Activated CD4-positive, alpha-beta T cell treated with anti-CD3 and anti-CD28 coated beads, Interleukin-2, amount 10 ng/mL, durations not matched to agents 24 days and 14 days (primary cell): Measurements from ENCODE around the gene VPS45. TPM values are rescaled to one million over a fixed set of nuclear protein-coding genes. Genes with fewer than 3 reads are reported as not detected.

Source experiments
- DNase-seq: peaks from one replicate; pipeline ENCODE4 v3.0.0; 2022
- H3K27ac Mint-ChIP-seq: one replicate; pipeline ENCODE4 v1.8.0; 2022; ENCODE audit warnings: mild to moderate bottlenecking, mixed read lengths
- H3K27me3 Mint-ChIP-seq: one replicate; pipeline ENCODE4 v1.8.0; 2022; ENCODE audit warnings: mixed read lengths
- H3K36me3 Mint-ChIP-seq: one replicate; pipeline ENCODE4 v1.8.0; 2022; ENCODE audit warnings: low read depth, mild to moderate bottlenecking, mixed read lengths
- H3K4me1 Mint-ChIP-seq: one replicate; pipeline ENCODE4 v1.8.0; 2021; ENCODE audit warnings: mixed read lengths
- H3K4me3 Mint-ChIP-seq: one replicate; pipeline ENCODE4 v1.8.0; 2022; ENCODE audit warnings: mild to moderate bottlenecking, moderate library complexity, mixed read lengths
- H3K9me3 Mint-ChIP-seq: one replicate; pipeline ENCODE4 v1.8.0; 2021; ENCODE audit warnings: mixed read lengths
- intact Hi-C: fragments of 100-400 bp; cut with micrococcal nuclease; formaldehyde crosslinking; loops from one replicate; pipeline ENCODE4 v1.15.1; 2023
- total RNA-seq: library from RNA; stranded (reverse); gene quantifications from 2 replicates; pipeline ENCODE4 v1.2.3, GENCODE V29; 2022

VPS45 gene
- total RNA-seq, 1 donor from 2014 or later, result 21.0 TPM

DNA sequence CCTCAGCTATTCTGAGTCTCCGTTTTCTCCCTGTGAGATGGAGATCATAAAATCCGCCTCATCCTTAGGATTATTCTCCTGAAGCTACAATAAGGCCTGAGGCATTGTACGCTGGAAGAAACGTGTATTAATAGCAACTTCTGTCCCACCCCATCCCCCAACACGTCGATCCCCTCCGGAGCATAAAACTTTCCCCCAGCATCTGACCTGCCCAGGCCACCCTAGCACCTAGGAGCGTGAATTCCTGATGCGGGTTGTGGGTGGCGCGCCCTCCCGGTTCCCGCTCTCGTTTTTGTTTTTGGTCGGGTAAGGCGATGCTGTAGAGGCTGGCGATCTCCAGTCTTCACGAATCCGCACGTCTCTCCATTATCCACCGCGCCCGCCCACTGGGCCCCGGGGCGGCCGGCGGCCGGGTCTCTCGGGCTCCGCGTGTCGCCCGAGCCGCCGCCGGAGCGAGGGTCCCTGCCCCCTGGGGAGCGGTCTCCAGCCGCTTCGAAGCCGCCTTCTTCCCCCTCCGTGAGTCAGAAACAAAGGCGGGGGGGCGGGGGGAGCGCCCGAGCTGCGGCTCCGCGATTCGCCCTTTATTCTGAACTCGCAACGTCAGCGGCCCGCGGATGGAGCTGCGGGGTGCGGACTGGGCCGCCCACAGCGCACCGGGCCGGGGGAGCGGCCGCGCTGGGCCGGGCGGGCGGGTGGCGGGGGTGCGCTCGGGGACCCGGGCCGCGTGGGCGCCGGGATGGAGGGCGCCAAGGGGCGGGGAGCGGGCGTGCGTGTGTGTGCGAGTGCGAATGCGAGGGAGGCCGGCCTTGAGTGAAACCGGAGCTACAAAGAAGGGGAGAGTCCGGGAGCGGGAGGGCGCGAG, 81.9 kb downstream of the VPS45 start, which contains the start of gene PLEKHO1:
PLEKHO1 (plus strand) TSS at position 646 of the 862 bp plus-strand sequence. CDS start 342 bp downstream, outside the sequence.
- DNase-seq, result peak; percentile 92
- Mint-ChIP-seq H3K36me3 (peaks cover 29% of the 10 kb centered on the region), H3K27me3 (peaks cover 24% of the 10 kb centered on the region), H3K4me3 (peak within 1 kb of the TSS; percentile 91), H3K4me1 (peaks cover 55% of the 10 kb centered on the region), H3K27ac (peak within 1 kb of the TSS; percentile 87), H3K9me3 (no peaks in the 10 kb centered on the region)
- intact Hi-C loops, result loop anchor here (2.0 kb wide), 2 partner anchors 39 to 83 kb away; partner anchors contain the start of gene VPS45

DNA sequence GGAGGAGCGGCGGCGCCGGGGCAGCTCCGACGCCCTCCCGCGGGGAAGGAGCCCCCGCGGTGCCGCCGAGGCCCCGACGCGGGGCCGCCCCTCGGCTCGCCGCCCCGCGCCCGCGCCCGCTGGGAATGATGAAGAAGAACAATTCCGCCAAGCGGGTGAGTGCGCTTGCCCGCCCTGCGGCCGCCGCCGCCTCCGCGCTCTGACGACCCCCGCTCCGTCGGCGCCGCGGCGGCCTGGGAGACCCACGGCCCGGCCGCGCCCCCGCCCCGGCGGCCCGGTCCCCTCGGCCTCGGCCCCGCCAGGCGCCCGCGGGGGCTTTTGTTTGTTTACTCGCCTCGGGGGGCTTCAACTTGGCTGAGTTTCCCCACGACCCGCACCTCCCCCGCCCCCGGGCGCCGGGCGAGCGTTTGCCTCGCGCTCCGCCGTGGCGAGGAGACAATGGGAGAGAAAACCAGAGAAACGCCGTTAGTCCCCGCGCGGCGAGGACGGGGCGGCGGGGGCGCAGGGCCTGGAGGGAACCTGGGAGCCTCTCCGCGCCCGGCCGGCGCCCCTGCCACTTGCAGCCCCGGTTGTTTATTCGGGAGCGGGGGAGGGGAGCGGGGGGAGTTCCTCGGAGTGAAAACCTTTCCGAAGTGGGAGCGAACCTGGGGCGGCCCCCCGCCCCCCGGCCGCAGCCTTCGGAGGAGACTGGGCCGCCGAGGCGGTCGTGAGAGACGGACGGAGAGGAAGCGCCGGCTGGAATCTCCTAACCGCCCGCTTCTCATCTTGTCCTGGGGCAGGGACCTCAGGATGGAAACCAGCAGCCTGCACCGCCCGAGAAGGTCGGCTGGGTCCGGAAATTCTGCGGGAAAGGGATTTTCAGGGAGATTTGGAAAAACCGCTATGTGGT, 82.8 kb downstream of the VPS45 start:
- peak; percentile 74 for DNase-seq
- H3K4me1 Mint-ChIP-seq, result peaks cover 49% of the 10 kb centered on the region

DNA sequence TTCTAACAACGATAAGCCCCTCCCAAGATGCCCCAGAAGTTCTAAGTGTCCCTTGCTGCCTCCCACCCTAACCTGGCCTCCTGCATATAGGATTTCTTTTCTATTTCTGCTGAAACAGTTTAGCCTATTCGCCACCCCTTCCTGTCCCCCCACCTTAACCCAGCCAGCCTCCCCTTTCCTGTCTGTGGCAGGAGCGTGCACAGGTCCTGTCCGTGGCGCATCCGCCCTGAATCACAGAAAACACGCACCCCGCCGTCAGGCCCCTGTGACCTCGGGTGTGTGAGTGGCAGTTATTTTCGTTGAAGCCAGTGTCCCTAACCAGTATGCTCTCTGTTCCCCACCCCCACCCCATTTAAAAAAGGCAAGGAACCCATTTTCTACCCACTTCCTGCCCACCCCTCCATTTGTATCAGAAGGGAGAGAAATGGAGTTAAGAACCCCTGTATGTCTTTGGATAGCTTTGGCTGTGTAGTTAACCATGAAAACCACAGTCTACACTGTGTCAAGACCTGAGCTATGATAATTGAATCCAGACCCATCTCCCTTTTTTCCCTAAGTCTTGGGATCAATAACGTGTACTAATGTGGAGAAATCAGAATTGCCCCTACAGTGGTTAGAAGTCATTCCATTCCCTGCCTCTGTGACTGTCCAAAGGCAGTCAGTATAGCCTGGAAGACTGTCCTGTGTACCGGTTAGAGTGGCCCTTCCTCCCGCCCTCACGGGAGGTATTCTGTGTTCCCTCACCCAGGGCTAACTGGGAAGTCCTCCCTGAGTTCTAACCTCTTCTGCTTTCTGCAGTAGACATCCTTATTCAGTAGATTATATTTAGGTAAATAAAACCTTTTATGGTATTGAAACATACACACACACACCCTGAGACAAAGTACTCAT, 84.0 kb downstream of the VPS45 start:
- H3K4me1 Mint-ChIP-seq, result peaks cover 51% of the 10 kb centered on the region
- intact Hi-C loops, result no loop called here
- peak overlapping the region; percentile 91 for H3K4me3 Mint-ChIP-seq
- H3K27ac Mint-ChIP-seq, result peak overlapping the region; percentile 87
- H3K36me3 Mint-ChIP-seq, result peaks cover 42% of the 10 kb centered on the region
- H3K27me3 Mint-ChIP-seq, result peaks cover 21% of the 10 kb centered on the region
- H3K9me3 Mint-ChIP-seq, result no peaks in the 10 kb centered on the region
- peak; percentile 88 for DNase-seq

More for the DNA sequence above, 82.8 kb downstream of the VPS45 start:
- H3K27ac Mint-ChIP-seq, result peak overlapping the region; percentile 87
- peaks cover 24% of the 10 kb centered on the region for H3K27me3 Mint-ChIP-seq
- intact Hi-C loops, result no loop called here
- H3K36me3 Mint-ChIP-seq, result peaks cover 37% of the 10 kb centered on the region
- no peaks in the 10 kb centered on the region for H3K9me3 Mint-ChIP-seq
- peak overlapping the region; percentile 91 for H3K4me3 Mint-ChIP-seq

DNA sequence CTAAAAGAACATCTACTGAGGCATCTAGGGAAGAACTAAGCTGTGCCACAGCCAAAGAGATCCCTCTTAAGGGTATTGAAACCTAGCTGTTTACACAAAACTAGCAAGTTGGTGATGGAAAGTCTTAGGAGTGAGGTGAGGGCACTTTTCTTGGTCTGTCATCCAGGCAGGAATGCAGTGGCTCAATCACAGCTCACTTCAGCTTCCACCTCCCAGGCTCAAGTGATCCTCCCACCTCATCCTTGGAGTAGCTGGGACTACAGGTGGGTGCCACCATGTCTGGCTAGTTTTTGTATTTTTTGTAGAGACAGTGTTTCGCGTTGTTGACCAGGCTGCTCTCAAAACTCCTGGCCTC, 84.6 kb downstream of the VPS45 start:
- Mint-ChIP-seq H3K4me1 (peaks cover 46% of the 10 kb centered on the region), H3K4me3 (peak overlapping the region; percentile 91), H3K36me3 (peaks cover 48% of the 10 kb centered on the region), H3K27ac (peak overlapping the region; percentile 87), H3K9me3 (no peaks in the 10 kb centered on the region), H3K27me3 (peaks cover 15% of the 10 kb centered on the region)
- intact Hi-C loops, result no loop called here
- DNase-seq, result no peak

DNA sequence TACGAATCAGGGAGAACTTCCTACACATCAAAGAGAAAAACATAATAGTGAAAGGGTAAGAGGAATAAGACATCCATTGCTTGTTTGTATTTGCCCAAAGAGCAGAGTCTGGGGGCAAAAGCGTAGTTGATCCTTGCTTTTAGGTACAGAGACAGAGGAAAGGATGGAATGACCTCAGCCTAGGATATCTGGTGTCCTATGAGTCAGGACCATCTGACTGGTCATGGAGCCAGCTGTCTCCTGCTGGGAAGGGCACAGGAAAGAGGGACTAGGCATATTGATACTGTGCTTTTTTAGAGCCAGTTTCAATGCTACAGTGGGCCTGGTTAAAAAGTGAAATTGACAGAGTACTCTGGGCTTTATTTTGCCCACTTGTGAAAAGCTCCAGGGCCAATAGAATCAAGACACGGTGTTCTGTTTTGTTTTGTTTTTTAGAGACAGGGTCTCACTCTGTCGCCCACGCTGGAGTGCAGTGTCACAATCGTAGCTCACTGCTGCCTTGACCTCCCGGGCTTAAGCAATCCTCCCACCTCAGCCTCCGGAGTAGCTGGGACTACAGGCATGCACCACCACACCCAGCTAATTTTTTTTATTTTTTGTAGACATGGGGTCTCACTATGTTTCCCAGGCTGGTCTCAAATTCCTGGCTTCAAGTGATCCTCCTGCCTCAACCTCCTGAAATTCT, 85.3 kb downstream of the VPS45 start:
- Mint-ChIP-seq H3K27me3 (peaks cover 9% of the 10 kb centered on the region), H3K4me1 (peaks cover 47% of the 10 kb centered on the region), H3K4me3 (peak overlapping the region; percentile 48), H3K27ac (no peak overlapping the region), H3K36me3 (peaks cover 54% of the 10 kb centered on the region), H3K9me3 (no peaks in the 10 kb centered on the region)
- DNase-seq, result no peak
- intact Hi-C loops, result no loop called here

DNA sequence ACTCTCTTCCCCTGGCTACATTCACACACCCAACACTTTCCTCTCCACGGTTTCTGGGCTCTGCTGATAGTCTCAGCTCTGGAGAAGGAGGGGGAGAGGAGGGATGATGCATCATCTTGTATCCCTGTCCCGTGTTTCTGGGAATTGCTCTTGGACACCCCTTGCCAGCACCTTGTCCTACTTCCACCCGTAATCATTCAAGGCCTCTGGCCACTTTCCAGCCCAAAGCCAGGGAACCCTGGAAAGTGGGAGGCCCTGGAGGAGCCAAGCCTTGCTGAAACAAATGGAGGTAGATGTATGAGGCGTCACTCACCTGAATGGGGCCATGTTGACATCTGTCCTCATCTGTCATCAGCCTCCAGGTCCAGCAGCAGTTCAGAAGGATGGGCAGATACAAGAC, 86.6 kb downstream of the VPS45 start:
- intact Hi-C loops, result no loop called here
- Mint-ChIP-seq H3K27ac (no peak overlapping the region), H3K36me3 (peaks cover 63% of the 10 kb centered on the region)

DNA sequence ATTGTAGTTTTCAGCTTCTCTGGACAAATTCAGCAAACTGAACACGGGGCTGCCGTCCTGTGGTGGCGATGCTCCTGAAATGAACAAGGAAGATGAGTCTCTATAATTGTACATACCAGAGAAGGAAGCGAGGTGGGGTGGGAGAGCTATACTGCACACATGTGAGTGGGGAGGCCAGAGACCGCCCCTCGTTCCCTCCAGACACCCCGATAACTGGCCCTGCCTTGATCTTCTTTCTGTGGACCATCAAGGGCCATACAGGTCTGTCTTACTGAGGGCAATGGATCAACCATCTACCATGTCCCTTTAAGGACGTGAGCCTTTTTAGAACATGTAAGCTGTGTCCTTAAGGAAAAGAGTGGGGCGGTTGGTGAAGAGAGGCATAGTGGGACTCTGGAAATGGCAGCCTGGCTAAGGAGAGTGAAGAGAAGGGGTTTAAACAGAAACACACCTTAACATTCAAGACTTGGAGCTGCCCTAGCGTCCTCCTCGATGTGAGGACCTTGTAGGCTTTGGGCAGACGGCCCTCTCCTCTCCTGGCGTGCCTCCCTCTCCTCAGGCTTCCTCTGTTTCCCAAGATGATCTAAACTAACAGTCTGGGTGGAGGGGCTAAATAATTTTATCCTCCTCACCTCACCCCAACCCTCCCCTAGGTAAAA, 88.0 kb downstream of the VPS45 start:
- Mint-ChIP-seq H3K36me3 (peaks cover 67% of the 10 kb centered on the region), H3K9me3 (no peaks in the 10 kb centered on the region), H3K4me3 (no peak overlapping the region), H3K27me3 (no peaks in the 10 kb centered on the region), H3K27ac (no peak overlapping the region), H3K4me1 (peaks cover 55% of the 10 kb centered on the region)
- intact Hi-C loops, result no loop called here
- DNase-seq, result no peak

More for the DNA sequence above, 86.6 kb downstream of the VPS45 start:
- H3K4me1 Mint-ChIP-seq, result peaks cover 47% of the 10 kb centered on the region
- H3K9me3 Mint-ChIP-seq, result no peaks in the 10 kb centered on the region
- no peak overlapping the region for H3K4me3 Mint-ChIP-seq
- no peaks in the 10 kb centered on the region for H3K27me3 Mint-ChIP-seq
- DNase-seq, result no peak

DNA sequence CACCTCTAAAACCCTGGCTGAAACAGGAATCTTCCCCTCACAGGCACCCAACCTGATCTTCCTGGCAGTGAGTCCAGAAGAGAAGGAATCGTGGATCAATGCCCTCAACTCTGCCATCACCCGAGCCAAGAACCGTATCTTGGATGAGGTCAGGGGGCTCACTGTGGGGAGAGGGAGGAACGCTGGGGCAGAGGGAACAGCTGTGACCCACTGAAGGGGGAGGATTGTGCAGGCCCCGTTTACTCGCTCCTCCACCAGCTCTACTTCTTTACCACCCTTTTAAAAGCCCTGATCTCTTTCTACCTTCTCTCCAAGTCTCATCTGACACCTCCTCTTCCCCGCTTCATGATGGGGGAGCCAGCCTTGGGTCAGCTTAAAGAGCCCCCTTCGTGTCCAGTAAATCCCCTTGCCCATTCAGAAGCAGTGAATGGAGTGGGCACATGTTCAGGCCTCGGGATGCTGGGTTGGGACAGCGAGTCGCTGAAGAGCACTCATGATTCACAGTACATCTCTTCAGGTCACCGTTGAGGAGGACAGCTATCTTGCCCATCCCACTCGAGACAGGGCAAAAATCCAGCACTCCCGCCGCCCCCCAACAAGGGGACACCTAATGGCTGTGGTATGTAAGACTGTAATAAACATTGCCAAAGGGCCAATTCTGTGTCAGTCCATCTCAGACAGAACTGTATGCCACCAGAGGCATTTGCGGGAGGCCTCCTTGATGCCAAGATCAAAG, 89.5 kb downstream of the VPS45 start:
- Mint-ChIP-seq H3K4me3 (no peak overlapping the region), H3K9me3 (no peaks in the 10 kb centered on the region), H3K27me3 (no peaks in the 10 kb centered on the region), H3K4me1 (peaks cover 54% of the 10 kb centered on the region), H3K27ac (peak overlapping the region; percentile 12), H3K36me3 (peaks cover 62% of the 10 kb centered on the region)
- no peak for DNase-seq
- intact Hi-C loops, result no loop called here

DNA sequence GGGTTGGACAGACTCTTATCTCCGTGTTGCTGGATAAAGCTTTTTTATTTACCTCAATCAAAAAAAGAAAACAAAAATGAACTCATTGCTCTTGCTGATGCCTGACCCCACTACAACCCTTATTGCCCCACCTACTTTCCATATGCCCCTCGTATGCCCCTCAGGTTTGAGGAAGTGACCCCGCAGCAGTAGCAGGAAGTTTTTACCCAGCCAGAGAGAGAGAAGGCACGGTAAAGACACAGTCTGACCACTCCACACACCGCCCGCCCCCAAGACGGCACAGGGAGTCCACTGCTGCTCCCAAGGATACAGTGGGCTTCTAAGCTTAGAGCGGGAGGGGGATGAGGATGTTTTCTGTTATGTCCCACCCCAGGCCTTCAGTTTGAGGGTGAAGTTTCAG, 92.0 kb downstream of the VPS45 start:
- Mint-ChIP-seq H3K27me3 (no peaks in the 10 kb centered on the region), H3K36me3 (peaks cover 46% of the 10 kb centered on the region), H3K4me3 (peak overlapping the region; percentile 18), H3K4me1 (peaks cover 50% of the 10 kb centered on the region), H3K27ac (no peak overlapping the region), H3K9me3 (no peaks in the 10 kb centered on the region)
- intact Hi-C loops, result no loop called here
- DNase-seq, result no peak

DNA sequence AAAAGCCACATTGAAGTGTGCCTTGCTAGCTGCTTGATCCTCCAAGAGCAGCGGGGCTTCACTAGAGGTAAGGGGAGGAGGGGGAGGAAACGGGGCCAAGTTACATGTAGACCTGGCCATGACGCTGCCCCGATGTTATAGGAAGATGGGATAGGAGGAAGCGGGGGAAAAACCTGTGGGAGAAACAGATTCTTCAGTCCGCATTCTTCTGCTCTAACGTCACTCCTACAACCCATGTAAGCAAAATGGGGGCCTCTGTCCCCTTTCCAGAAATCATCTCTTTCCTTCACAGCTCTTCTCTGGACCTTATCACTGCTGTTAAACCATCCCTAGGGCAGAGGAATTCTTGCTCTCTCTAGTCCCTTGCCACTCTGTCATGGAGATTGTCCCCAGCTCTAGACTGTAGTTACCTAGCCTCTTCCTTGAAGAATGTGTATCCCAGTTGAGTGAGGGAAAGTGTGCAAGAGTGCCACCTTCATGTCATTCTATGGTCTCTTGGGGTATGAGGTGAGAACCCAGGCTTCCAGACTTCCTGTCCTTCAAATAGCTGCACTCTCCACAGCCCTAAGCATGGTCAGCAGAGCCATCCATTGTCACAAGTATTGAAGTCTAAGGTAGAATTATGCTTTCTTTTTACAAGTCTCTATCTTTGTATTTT, 93.5 kb downstream of the VPS45 start:
- H3K4me3 Mint-ChIP-seq, result peak overlapping the region; percentile 20
- peak overlapping the region; percentile 15 for H3K27ac Mint-ChIP-seq
- DNase-seq, result no peak
- H3K4me1 Mint-ChIP-seq, result peaks cover 53% of the 10 kb centered on the region
- intact Hi-C loops, result loop anchor here (10.0 kb wide), 2 partner anchors 196 to 266 kb away; partner anchors contain the start of gene BOLA1
- H3K9me3 Mint-ChIP-seq, result no peaks in the 10 kb centered on the region
- H3K27me3 Mint-ChIP-seq, result peaks cover under 1% of the 10 kb centered on the region
- peaks cover 35% of the 10 kb centered on the region for H3K36me3 Mint-ChIP-seq

DNA sequence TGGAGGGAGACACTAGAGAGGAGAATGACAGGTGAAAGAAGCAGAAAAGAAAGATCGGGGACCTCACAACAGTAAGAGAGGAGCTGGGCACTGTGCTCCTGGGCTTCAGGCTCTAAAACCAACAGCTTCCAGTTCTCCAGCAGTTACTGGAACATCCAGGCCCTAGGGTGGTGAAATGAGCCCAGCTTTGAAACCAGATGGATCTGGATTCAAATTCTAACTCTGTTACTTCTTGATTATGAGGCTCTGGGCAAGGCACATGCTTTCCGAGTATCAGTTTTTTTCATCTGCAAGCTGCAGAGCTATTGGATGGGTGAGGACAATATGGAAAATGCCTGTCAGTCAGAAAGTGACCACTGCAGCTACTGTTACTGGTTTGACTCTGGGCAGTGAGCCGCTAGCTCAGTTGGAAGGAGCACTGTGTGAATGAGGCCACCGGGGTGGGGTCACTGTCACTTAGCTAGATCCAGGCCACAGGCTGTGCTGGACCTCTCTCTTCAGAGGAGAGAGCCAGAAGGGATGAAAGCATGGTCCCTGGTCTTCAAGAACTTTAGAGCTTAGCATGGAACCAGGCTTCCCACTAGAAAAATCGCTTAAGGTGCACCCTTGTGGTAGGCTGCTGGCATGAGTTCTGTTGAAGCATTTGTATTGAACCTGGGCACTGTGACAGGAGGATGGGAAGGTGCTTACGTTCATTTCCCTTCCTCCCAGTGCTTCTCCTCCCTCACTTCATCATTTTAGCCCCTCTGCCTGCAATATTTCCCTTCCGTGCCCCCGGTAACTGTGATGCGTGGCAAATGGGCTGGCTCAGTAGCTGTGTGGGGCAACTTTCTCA, 94.4 kb downstream of the VPS45 start:
- DNase-seq, result peak; percentile 64
- H3K4me3 Mint-ChIP-seq, result no peak overlapping the region
- H3K36me3 Mint-ChIP-seq, result peaks cover 26% of the 10 kb centered on the region
- peaks cover 4% of the 10 kb centered on the region for H3K27me3 Mint-ChIP-seq
- intact Hi-C loops, result loop anchor here (10.0 kb wide), 2 partner anchors 197 to 267 kb away; partner anchors contain the start of gene BOLA1
- no peaks in the 10 kb centered on the region for H3K9me3 Mint-ChIP-seq
- H3K4me1 Mint-ChIP-seq, result peaks cover 50% of the 10 kb centered on the region
- H3K27ac Mint-ChIP-seq, result peak overlapping the region; percentile 31
